ENCODE data around the gene DEFB114. TPM values are rescaled to one million over a fixed set of nuclear protein-coding genes. Genes with fewer than 3 reads are reported as not detected.

DEFB114 gene, protein sequence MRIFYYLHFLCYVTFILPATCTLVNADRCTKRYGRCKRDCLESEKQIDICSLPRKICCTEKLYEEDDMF
- total RNA-seq = not detected in 3 replicates
- long read RNA-seq = 0 reads

GRCh38 chr6:49964064-49964463, at the start of gene DEFB114:
DEFB114 (minus strand) TSS chr6:49964164; CDS start chr6:49964105, 59 bp downstream.
- TF ChIP-seq, protein P1, sequence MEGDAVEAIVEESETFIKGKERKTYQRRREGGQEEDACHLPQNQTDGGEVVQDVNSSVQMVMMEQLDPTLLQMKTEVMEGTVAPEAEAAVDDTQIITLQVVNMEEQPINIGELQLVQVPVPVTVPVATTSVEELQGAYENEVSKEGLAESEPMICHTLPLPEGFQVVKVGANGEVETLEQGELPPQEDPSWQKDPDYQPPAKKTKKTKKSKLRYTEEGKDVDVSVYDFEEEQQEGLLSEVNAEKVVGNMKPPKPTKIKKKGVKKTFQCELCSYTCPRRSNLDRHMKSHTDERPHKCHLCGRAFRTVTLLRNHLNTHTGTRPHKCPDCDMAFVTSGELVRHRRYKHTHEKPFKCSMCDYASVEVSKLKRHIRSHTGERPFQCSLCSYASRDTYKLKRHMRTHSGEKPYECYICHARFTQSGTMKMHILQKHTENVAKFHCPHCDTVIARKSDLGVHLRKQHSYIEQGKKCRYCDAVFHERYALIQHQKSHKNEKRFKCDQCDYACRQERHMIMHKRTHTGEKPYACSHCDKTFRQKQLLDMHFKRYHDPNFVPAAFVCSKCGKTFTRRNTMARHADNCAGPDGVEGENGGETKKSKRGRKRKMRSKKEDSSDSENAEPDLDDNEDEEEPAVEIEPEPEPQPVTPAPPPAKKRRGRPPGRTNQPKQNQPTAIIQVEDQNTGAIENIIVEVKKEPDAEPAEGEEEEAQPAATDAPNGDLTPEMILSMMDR (IDR thresholded peaks at IDR 0.05) = no peak
- no peak within 1 kb of the TSS for H3K4me3 Mint-ChIP-seq (ENCODE audit: unreplicated experiment)
- no peak for DNase-seq (ENCODE audit: low spot score)

DNA sequence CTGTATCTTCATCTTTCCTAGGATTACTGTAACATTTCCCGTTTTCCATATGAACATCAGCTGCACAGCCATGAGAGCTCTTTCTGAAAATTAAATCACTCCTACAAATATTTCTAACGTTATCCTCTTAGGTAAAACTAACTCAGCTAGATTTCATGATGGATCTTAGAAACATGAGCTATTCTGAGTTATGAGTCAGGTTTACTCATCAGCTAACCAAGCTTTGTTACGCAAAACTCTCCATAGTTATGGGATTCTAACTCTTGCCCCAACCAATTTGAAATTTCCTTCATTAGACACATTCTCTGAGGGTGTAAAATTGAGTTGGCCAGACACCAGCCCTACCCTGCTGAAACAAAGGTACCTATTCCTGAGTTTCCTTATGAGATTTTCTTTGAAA, 43.9 kb upstream of the DEFB114 start:
- no peak for DNase-seq (ENCODE audit: low spot score)
- peaks cover 4% of the 10 kb centered on the region for H3K27me3 Mint-ChIP-seq (ENCODE audit: low read depth)
- H3K36me3 Mint-ChIP-seq (ENCODE audit: low read depth) = no peaks in the 10 kb centered on the region
- no peaks in the 10 kb centered on the region for H3K4me1 Mint-ChIP-seq (ENCODE audit: low read depth)
- H3K4me3 Mint-ChIP-seq (ENCODE audit: unreplicated experiment) = no peak overlapping the region
- no peaks in the 10 kb centered on the region for H3K9me3 Mint-ChIP-seq (ENCODE audit: low read depth)
- no peak overlapping the region for H3K27ac Mint-ChIP-seq (ENCODE audit: unreplicated experiment)
- TF ChIP-seq, protein P1 (IDR thresholded peaks at IDR 0.05) = no peak

More at GRCh38 chr6:49964064-49964463, at the start of gene DEFB114:
- H3K4me1 Mint-ChIP-seq (ENCODE audit: low read depth) = no peaks in the 10 kb centered on the region
- peaks cover 9% of the 10 kb centered on the region for H3K27me3 Mint-ChIP-seq (ENCODE audit: low read depth)
- no peaks in the 10 kb centered on the region for H3K36me3 Mint-ChIP-seq (ENCODE audit: low read depth)
- H3K27ac Mint-ChIP-seq (ENCODE audit: unreplicated experiment) = no peak within 1 kb of the TSS
- H3K9me3 Mint-ChIP-seq (ENCODE audit: low read depth) = no peaks in the 10 kb centered on the region

- H3K4me3 Mint-ChIP-seq (ENCODE audit: unreplicated experiment) = no peak overlapping the region
- no peak overlapping the region for H3K27ac Mint-ChIP-seq (ENCODE audit: unreplicated experiment)
- H3K9me3 Mint-ChIP-seq (ENCODE audit: low read depth) = no peaks in the 10 kb centered on the region
- no peaks in the 10 kb centered on the region for H3K4me1 Mint-ChIP-seq (ENCODE audit: low read depth)
- no peak for DNase-seq (ENCODE audit: low spot score)
- TF ChIP-seq, protein P1 (IDR thresholded peaks at IDR 0.05) = no peak
- no peaks in the 10 kb centered on the region for H3K36me3 Mint-ChIP-seq (ENCODE audit: low read depth)
- H3K27me3 Mint-ChIP-seq (ENCODE audit: low read depth) = peaks cover 10% of the 10 kb centered on the region
These were observed 39.2 kb upstream of the DEFB114 start for GRCh38 chr6:50003139-50003538.

GRCh38 chr6:49995278-49995677, 31.3 kb upstream of the DEFB114 start:
- Mint-ChIP-seq H3K27me3 (ENCODE audit: low read depth) (peaks cover 6% of the 10 kb centered on the region), H3K36me3 (ENCODE audit: low read depth) (no peaks in the 10 kb centered on the region), H3K4me3 (ENCODE audit: unreplicated experiment) (no peak overlapping the region), H3K9me3 (ENCODE audit: low read depth) (no peaks in the 10 kb centered on the region), H3K4me1 (ENCODE audit: low read depth) (no peaks in the 10 kb centered on the region), H3K27ac (ENCODE audit: unreplicated experiment) (no peak overlapping the region)
- DNase-seq (ENCODE audit: low spot score) = no peak
- TF ChIP-seq, protein P1 (IDR thresholded peaks at IDR 0.05) = no peak

- no peaks in the 10 kb centered on the region for H3K36me3 Mint-ChIP-seq (ENCODE audit: low read depth)
- H3K9me3 Mint-ChIP-seq (ENCODE audit: low read depth) = no peaks in the 10 kb centered on the region
- H3K27ac Mint-ChIP-seq (ENCODE audit: unreplicated experiment) = no peak overlapping the region
- no peak overlapping the region for H3K4me3 Mint-ChIP-seq (ENCODE audit: unreplicated experiment)
- H3K4me1 Mint-ChIP-seq (ENCODE audit: low read depth) = no peaks in the 10 kb centered on the region
- no peak for DNase-seq (ENCODE audit: low spot score)
- H3K27me3 Mint-ChIP-seq (ENCODE audit: low read depth) = peaks cover 8% of the 10 kb centered on the region
- TF ChIP-seq, protein P1 (IDR thresholded peaks at IDR 0.05) = no peak
These were observed 24.9 kb upstream of the DEFB114 start for GRCh38 chr6:49988900-49989299.

Data from chondrocyte (in vitro differentiated cells).